A204.1 (cell line): ENCODE data around the gene ST6GALNAC3.
"Not testable (repeated sequence)": the region's sequence is repeated elsewhere in the genome, so short reads cannot be mapped to it uniquely, and the experiment has no call there.

ENCODE experiments used
- FAIRE-seq: peaks from 2 replicates; lab custom pipeline; 2012; peaks lifted over from hg19 to GRCh38; lab: Jason Lieb, UNC

Gene ST6GALNAC3

GRCh38 chr1:76109404-76109803 is 34.9 kb downstream of the ST6GALNAC3 start:
- no peak for FAIRE-seq

- no peak for FAIRE-seq
Measured at GRCh38 chr1:76109901-76110560, 35.5 kb downstream of the ST6GALNAC3 start.

- FAIRE-seq = no peak
Measured at GRCh38 chr1:76110666-76111065, 36.1 kb downstream of the ST6GALNAC3 start.

GRCh38 chr1:76112321-76112720 is 37.8 kb downstream of the ST6GALNAC3 start:
- FAIRE-seq = not testable (repeated sequence)

- FAIRE-seq = no peak
Measured at GRCh38 chr1:76113446-76113845, 38.9 kb downstream of the ST6GALNAC3 start.

GRCh38 chr1:76115171-76115570 is 40.6 kb downstream of the ST6GALNAC3 start:
- no peak for FAIRE-seq

- FAIRE-seq = no peak
Measured at GRCh38 chr1:76121850-76122249, 47.3 kb downstream of the ST6GALNAC3 start.

- FAIRE-seq = no peak
Measured at GRCh38 chr1:76122271-76122670, 47.7 kb downstream of the ST6GALNAC3 start.

GRCh38 chr1:76123411-76124064 is 49.0 kb downstream of the ST6GALNAC3 start:
- FAIRE-seq = not testable (repeated sequence)

- no peak for FAIRE-seq
Measured at GRCh38 chr1:76124196-76124595, 49.6 kb downstream of the ST6GALNAC3 start.

- FAIRE-seq = no peak
Measured at GRCh38 chr1:76125473-76126219, 51.1 kb downstream of the ST6GALNAC3 start.

GRCh38 chr1:76128096-76128495 is 53.5 kb downstream of the ST6GALNAC3 start:
- no peak for FAIRE-seq

- no peak for FAIRE-seq
Measured at GRCh38 chr1:76129731-76130130, 55.2 kb downstream of the ST6GALNAC3 start.

- FAIRE-seq = no peak
Measured at GRCh38 chr1:76130992-76131391, 56.4 kb downstream of the ST6GALNAC3 start.

- no peak for FAIRE-seq
Measured at GRCh38 chr1:76133977-76134376, 59.4 kb downstream of the ST6GALNAC3 start.

- FAIRE-seq = no peak
Measured at GRCh38 chr1:76135835-76136234, 61.3 kb downstream of the ST6GALNAC3 start.

GRCh38 chr1:76136894-76137293 is 62.3 kb downstream of the ST6GALNAC3 start:
- FAIRE-seq = no peak

- FAIRE-seq = no peak
Measured at GRCh38 chr1:76137746-76138145, 63.2 kb downstream of the ST6GALNAC3 start.

GRCh38 chr1:76138217-76138616 is 63.7 kb downstream of the ST6GALNAC3 start:
- FAIRE-seq = no peak

GRCh38 chr1:76140227-76140626 is 65.7 kb downstream of the ST6GALNAC3 start:
- FAIRE-seq = no peak

GRCh38 chr1:76141929-76142328 is 67.4 kb downstream of the ST6GALNAC3 start:
- FAIRE-seq = no peak

GRCh38 chr1:76142771-76143540 is 68.4 kb downstream of the ST6GALNAC3 start:
- FAIRE-seq = no peak

- FAIRE-seq = no peak
Measured at GRCh38 chr1:76144247-76144646, 69.7 kb downstream of the ST6GALNAC3 start.
